RKO (cell line): ENCODE results near the gene TMEM240.
"Not testable (repeated sequence)": the region's sequence is repeated elsewhere in the genome, so short reads cannot be mapped to it uniquely, and the experiment has no call there.

Experiments used
- DNase-seq: peaks from one replicate; pipeline ENCODE4 v3.0.0-alpha.2; 2016; ENCODE audit warnings: low spot score

TMEM240 gene

DNA sequence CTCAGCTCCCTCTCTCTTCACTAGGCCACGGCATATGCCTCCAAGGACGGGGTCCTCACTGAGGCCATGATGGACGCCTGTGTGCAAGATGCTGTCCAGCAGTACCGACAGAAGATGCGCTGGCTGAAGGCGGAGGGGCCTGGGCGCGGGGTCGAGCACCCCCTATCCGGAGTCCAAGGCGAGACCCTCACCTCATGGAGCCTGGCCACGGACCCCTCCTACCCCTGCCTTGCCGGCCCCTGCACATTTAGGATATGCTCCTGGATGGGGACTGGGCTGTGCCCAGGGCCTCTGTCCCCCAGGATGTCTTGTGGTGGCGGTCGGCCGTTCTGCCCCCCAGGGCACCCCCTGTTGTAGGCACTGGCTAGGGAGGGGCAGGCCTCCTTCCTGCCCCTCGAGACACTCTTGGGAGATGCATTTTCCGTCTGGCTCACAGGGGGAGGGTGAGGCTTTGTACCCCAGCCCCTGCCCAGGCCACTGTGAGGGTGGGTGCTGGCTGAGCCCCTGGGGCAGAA lies 44.9 kb downstream of the TMEM240 start:
- not testable (repeated sequence) for DNase-seq

DNA sequence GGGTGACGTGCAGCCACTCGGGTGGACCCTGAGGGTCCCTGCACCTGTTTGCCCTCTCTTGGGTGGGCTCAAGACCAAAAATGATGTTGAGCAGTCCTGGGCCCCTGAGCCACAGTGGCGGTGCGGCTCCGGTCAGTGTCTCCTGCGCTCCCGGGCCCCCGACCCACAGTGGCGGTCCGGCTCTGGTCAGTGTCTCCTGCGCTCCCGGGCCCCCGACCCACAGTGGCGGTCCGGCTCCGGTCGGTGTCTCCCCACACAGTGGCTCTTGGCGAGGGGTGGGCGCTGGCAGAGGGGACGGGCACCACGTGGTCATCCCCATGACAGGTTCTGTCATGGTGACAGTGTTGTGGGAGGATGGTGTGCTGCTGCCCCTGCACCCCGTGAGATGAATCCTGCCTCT lies 46.1 kb downstream of the TMEM240 start:
- DNase-seq, result not testable (repeated sequence)

DNA sequence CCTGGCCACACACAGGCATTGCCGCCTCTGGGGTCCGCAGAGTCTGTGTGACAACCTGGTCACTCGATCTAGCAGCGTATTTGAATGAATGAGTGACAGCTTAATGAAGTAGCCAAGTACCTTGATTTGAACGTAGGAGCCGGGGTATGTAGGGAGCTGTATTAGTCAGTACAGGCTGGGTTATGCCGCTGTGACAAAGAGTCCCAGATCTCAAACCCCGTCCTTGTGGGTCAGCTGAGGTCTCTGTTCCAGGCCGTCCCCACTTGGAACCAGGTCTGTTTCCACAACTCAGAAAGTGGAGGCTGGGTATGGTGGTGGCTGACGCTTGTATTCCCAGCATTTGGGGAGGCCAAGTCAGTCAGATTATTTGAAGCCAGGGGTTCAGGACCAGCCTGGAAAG lies 48.8 kb downstream of the TMEM240 start:
- no peak for DNase-seq

DNA sequence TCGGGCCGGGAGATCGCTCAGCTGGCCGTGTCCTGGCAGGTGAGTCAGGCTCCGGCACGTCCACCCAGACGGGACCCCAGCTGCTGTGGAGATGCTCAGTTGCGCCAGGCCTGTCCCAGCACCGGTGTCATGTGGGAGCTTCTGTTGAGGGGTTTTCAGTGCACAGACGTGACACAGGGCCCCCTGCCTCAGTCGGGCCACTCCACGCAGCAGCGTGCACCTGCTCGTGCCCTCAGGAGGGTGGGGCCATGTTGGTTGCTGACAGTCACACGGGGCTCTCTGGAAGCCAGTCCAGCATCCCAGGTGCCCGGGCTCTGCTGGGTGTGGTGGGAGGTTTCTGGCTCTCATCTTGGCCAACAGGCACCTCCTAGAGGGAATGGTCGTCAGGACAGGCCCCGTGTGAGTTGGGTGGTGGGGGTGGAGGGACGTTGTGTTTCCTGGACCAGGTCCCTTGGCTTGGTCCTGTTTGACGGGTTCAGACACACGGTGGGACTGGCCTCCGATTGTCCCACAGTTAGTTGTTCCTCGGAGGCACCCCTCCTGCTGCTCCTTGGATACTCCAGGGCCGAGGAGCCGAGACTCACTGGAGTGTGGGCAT lies 49.7 kb downstream of the TMEM240 start:
- no peak for DNase-seq

DNA sequence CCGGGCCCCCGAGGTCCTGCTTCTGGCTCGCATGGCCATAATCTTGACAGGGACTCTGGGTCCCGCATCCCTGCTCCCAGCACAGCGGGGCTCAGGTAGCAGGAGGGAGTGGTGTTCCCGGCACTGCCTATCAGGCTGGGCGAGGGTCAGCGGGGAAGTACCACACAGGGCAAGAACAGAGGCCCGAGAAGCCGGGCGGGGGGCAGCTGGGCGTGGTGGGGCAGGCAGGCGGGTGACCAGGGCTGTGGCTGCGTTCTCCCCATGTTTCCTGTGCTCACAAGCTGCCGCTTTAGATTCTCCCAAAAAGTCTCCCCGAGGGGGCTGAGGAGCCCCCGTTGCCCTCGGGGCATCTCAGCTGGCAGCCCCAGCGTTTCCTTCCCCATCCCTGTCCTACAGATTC lies 50.6 kb downstream of the TMEM240 start:
- DNase-seq, result no peak

DNA sequence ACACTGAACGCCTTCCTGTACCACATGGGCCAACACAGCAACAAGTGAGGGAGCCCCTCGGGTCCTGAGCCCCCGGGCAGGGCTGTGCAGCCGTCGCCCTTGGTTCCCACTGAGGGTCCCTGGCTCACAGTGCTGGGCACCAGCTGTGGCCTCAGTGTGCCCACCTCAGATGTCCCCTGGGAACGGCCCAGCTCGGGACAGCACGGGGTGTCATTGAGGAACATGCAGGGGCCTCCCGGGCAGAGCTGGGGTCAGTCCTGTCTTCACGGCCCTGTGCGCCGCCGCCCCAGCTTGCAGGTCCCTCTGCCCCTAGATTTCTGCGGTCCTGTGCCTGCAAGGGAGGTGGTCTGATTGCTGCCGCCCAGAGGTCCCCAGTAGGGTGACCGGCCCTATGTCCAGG lies 51.2 kb downstream of the TMEM240 start:
- DNase-seq, result no peak

DNA sequence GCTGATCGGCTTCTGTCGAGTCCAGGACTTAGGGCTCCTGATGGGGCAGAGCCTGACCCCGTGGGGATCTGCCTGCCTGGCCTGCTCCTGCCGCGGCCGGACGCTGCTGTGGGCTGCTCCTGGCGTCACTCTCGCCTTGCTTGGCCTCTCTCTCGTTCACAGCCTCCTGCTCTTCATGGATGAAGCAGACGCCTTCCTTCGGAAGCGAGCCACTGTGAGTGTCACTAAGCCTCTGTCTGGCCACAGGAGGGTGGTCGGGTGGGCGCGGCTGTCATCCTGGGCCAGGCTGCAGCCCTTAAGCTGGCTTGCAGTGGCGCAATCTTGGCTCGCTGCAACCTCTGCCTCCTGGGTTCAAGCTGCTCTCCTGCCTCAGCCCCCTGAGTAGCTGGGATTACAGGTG lies 52.7 kb downstream of the TMEM240 start:
- no peak for DNase-seq

DNA sequence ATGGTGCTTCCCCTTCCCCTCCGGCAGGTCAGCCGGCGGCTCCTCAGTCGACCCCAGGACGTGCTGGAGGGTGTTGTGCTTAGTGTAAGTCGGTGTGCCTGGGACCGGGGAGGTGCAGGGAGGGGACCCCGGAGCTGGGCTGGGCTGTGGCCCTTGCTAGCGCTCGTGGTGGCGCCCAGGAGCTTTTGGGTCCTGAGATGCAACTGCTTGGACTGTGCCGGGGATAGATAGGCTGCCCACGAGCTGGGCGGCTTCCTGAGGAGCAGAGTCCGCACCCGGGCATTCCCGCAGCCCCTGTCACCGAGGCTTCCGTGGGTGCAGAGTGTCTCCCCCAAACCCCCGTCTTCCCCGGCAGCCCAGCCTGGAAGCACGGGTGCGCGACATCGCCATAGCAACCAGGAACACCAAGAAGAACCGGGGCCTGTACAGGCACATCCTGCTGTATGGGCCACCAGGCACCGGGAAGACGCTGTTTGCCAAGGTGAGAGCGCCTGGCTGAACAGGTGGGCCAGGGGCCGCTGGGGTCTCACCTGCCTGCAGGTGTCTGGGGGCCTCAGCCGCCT lies 54.6 kb downstream of the TMEM240 start:
- DNase-seq, result not testable (repeated sequence)

DNA sequence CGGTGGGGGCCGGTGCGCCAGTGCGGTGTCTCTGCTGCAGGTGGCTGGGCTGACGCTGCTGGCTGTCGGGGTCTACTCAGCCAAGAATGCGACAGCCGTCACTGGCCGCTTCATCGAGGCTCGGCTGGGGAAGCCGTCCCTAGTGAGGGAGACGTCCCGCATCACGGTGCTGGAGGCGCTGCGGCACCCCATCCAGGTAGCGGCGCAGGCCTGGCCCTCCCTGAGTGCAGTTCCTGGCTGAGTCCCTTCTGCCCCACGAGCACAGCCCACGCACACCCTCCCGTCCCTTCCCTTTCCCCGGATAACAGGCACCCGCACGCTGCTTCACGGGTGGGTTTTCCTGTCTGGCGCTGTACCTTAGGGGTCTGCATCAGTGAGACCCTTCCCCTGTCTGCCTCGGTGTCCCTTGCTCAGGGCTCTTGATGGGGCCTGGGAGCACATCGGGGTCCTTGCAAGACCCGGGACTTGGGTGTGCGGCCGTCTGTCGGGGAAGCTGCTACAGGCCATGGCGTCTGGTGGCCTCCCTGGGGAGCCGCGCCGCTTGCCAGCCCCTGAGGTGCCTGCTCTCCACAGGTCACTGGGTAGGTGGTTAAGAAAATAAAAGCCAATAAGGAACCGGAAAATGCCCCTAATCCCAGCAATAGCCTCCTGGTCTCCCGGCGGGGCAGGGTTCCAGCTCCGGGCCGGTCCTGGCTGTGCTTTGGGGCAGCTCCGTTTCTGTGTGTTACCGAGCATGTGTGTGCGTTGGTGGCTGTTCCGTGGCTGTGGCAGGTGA lies 55.3 kb downstream of the TMEM240 start:
- not testable (repeated sequence) for DNase-seq
